PC-3 (cell line): ENCODE data around the gene CS. TPM values are rescaled to one million over a fixed set of nuclear protein-coding genes. Genes with fewer than 3 reads are reported as not detected.

Source experiments
- ATAC-seq: fragments of 200-7000 bp; cut with Tn5 transposase; 2 replicates; pipeline ENCODE4 v1.9.1; 2020; ENCODE audit warnings: mild to moderate bottlenecking, moderate library complexity
- BruUV-seq: library from RNA; stranded (reverse); fragments of 400-500 nt; replicated peaks from 2 replicates; lab custom pipeline; 2021; lab: Mats Ljungman, UMichigan
- CTCF ChIA-PET: fragments of 300-600 bp; sonication (Branson Sonifier 250); formaldehyde crosslinking; loops from one replicate; lab custom pipeline; 2022; ENCODE audit warnings: antibody characterized with exemption; lab: Charles Lee
- POLR2A ChIA-PET: fragments of 300-600 bp; sonication (Branson Sonifier 250); formaldehyde crosslinking; loops from one replicate; lab custom pipeline; 2022; ENCODE audit warnings: antibody characterized with exemption; ENCODE audit not compliant: unreplicated experiment; lab: Charles Lee
- DNase-seq: peaks from one replicate; pipeline ENCODE4 v3.0.0-alpha.2; 2015
- H2AFZ ChIP-seq: fragments of 300-600 bp; sonication (generic); 2 replicates; pipeline ENCODE4 v1.6.0; 2016; ENCODE audit warnings: antibody characterized with exemption, low read length
- H3F3A ChIP-seq: fragments of 300-600 bp; sonication (generic); one replicate; pipeline ENCODE4 v1.6.0; 2017; ENCODE audit warnings: antibody characterized with exemption, low read length, control low read depth, mild to moderate bottlenecking; ENCODE audit not compliant: unreplicated experiment
- H3K27ac ChIP-seq: fragments of 300-600 bp; sonication (generic); 2 replicates; pipeline ENCODE4 v1.5.1; 2016; ENCODE audit warnings: mild to moderate bottlenecking, low read length
- H3K27me3 ChIP-seq: fragments of 300-600 bp; sonication (generic); 2 replicates; pipeline ENCODE4 v1.6.1; 2016; ENCODE audit warnings: low read length, mixed read lengths
- H3K36me3 ChIP-seq: fragments of 300-600 bp; sonication (generic); 2 replicates; pipeline ENCODE4 v1.6.1; 2016; ENCODE audit warnings: low read depth, mixed run types, low read length, mixed read lengths
- H3K4me1 ChIP-seq: fragments of 300-600 bp; sonication (generic); 2 replicates; pipeline ENCODE4 v1.5.1; 2016; ENCODE audit warnings: low read length; ENCODE audit not compliant: insufficient read depth
- H3K4me2 ChIP-seq: fragments of 300-600 bp; sonication (generic); 2 replicates; pipeline ENCODE4 v1.6.0; 2016; ENCODE audit warnings: low read length
- H3K4me3 ChIP-seq: fragments of 300-600 bp; sonication (generic); 2 replicates; pipeline ENCODE4 v1.5.1; 2016; ENCODE audit warnings: mild to moderate bottlenecking, low read length, mixed read lengths
- H3K79me2 ChIP-seq: fragments of 300-600 bp; sonication (generic); 2 replicates; pipeline ENCODE4 v1.6.1; 2017; ENCODE audit warnings: low read length, mixed read lengths
- H3K9ac ChIP-seq: fragments of 300-600 bp; sonication (generic); 2 replicates; pipeline ENCODE4 v1.6.0; 2016; ENCODE audit warnings: mild to moderate bottlenecking, low read length
- H3K9me2 ChIP-seq: fragments of 300-600 bp; sonication (generic); replicated peaks from 2 replicates; pipeline ENCODE4 v1.6.1; 2016; ENCODE audit warnings: mixed run types, low read length, mixed read lengths
- H3K9me3 ChIP-seq: fragments of 300-600 bp; sonication (generic); 2 replicates; pipeline ENCODE4 v1.6.1; 2016; ENCODE audit warnings: low read length, mixed read lengths
- H4K20me1 ChIP-seq: fragments of 300-600 bp; sonication (generic); 2 replicates; pipeline ENCODE4 v1.6.1; 2016; ENCODE audit warnings: low read length, mixed read lengths
- EZH2 ChIP-seq: fragments of 300-600 bp; sonication (generic); IDR thresholded peaks from one replicate; pipeline ENCODE4 v1.6.1; 2017; ENCODE audit warnings: antibody characterized with exemption, mild to moderate bottlenecking, low read length; ENCODE audit not compliant: unreplicated experiment
- EZH2phosphoT487 ChIP-seq: fragments of 300-600 bp; sonication (generic); IDR thresholded peaks from 2 replicates; pipeline ENCODE4 v1.6.1; 2018; ENCODE audit warnings: mild to moderate bottlenecking, antibody characterized with exemption, low read length, borderline replicate concordance
- intact Hi-C: fragments of 100-400 bp; cut with micrococcal nuclease; formaldehyde crosslinking; loops from 2 replicates; pipeline ENCODE4 v1.9.0; 2023
- total RNA-seq: library from RNA; depleted of rRNA; stranded (reverse); fragments of >200 nt; gene quantifications from 2 replicates; pipeline ENCODE4 v1.2.3, GENCODE V29; 2014
- TF ChIP-seq, protein P1 (sequence below): fragments of 300-600 bp; sonication (generic); conservative IDR thresholded peaks from 2 replicates; pipeline ENCODE4 v1.5.1; 2017; ENCODE audit warnings: antibody characterized with exemption, low read depth, mild to moderate bottlenecking, low read length

The CS gene
- total RNA-seq, 1 experiment from 2014 or later, result 182 TPM

DNA sequence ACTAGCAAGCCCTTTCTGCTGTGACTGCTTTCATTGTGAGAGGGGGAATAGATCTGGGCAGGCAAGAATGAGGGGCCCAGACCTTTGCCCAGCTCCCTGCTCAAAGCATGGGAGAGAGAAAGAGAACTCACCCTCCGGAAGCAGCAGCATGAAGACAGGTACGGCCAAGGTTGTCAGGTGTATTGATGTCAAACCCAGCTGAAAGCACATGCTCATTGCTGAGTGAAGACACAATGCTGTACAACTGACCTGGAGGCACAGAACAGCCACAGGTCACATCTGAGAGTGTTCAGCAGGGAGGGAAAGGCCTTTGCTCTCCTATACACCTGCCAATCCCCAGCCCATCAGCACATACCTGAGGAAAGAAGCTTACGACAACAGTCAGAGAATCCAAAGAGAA is 47.5 kb downstream of the CS start:
- DNase-seq (no peak), ATAC-seq (no peak)
- TF ChIP-seq, protein P1, sequence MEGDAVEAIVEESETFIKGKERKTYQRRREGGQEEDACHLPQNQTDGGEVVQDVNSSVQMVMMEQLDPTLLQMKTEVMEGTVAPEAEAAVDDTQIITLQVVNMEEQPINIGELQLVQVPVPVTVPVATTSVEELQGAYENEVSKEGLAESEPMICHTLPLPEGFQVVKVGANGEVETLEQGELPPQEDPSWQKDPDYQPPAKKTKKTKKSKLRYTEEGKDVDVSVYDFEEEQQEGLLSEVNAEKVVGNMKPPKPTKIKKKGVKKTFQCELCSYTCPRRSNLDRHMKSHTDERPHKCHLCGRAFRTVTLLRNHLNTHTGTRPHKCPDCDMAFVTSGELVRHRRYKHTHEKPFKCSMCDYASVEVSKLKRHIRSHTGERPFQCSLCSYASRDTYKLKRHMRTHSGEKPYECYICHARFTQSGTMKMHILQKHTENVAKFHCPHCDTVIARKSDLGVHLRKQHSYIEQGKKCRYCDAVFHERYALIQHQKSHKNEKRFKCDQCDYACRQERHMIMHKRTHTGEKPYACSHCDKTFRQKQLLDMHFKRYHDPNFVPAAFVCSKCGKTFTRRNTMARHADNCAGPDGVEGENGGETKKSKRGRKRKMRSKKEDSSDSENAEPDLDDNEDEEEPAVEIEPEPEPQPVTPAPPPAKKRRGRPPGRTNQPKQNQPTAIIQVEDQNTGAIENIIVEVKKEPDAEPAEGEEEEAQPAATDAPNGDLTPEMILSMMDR, result no peak
- H4K20me1 ChIP-seq, result peaks cover 12% of the 10 kb centered on the region; the same call in 1 of the 2 replicates
- H2AFZ ChIP-seq, result no peak overlapping the region
- no peaks in the 10 kb centered on the region for H3K9me3 ChIP-seq
- no TSS peak for BruUV-seq
- H3K4me3 ChIP-seq, result no peak overlapping the region
- ChIA-PET CTCF (no interaction called here), POLR2A (no interaction called here)
- no peak overlapping the region for H3K9ac ChIP-seq
- no peak overlapping the region for H3K4me2 ChIP-seq
- H3K27me3 ChIP-seq, result no peaks in the 10 kb centered on the region
- no peaks in the 10 kb centered on the region for H3F3A ChIP-seq
- H3K9me2 ChIP-seq, result no peaks in the 10 kb centered on the region
- H3K4me1 ChIP-seq, result peaks cover 14% of the 10 kb centered on the region
- intact Hi-C loops, result no loop called here
- H3K79me2 ChIP-seq, result peaks cover 27% of the 10 kb centered on the region
- no peak overlapping the region for H3K27ac ChIP-seq
- H3K36me3 ChIP-seq, result peaks cover 59% of the 10 kb centered on the region

DNA sequence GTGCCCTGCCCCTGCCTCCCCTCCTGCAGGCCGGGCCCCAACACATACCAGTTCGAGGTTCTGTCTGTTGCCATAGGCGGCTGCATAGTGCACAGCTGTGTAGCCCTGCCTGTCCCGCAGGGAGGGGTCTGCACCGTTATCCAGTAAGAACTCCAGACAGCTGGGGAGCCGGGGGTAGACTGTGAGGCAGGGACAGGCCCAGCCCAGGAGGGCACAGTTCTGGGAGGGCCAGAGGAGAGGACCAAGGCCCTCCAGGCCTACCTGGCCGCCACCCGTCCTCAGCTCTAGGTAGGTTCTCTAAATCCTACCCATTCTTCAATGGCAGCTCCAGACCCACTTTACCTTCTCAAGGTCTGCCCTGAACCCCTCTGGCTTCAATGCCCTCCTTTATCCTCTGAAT is 51.4 kb downstream of the CS start:
- H3K9me3 ChIP-seq, result no peaks in the 10 kb centered on the region
- TF ChIP-seq EZH2 (no peak), EZH2phosphoT487 (no peak)
- TF ChIP-seq, protein P1, result no peak
- H3K4me2 ChIP-seq, result no peak overlapping the region
- no peaks in the 10 kb centered on the region for H3K4me1 ChIP-seq
- peaks cover 59% of the 10 kb centered on the region for H3K36me3 ChIP-seq
- no peaks in the 10 kb centered on the region for H4K20me1 ChIP-seq
- no TSS peak for BruUV-seq
- H3K9ac ChIP-seq, result no peak overlapping the region
- no peak overlapping the region for H3K4me3 ChIP-seq
- DNase-seq (no peak), ATAC-seq (no peak)
- no peak overlapping the region for H2AFZ ChIP-seq
- intact Hi-C loops, result no loop called here
- no peak overlapping the region for H3K27ac ChIP-seq
- CTCF ChIA-PET, result interaction anchor here (0.6 kb wide), 1 partner anchor 19 kb away, joined by 3 read pairs; the partner anchor contains the start of gene SLC39A5
- POLR2A ChIA-PET, result no interaction called here
- H3K79me2 ChIP-seq, result no peaks in the 10 kb centered on the region
- H3F3A ChIP-seq, result no peaks in the 10 kb centered on the region
- H3K27me3 ChIP-seq, result no peaks in the 10 kb centered on the region
- H3K9me2 ChIP-seq, result no peaks in the 10 kb centered on the region

DNA sequence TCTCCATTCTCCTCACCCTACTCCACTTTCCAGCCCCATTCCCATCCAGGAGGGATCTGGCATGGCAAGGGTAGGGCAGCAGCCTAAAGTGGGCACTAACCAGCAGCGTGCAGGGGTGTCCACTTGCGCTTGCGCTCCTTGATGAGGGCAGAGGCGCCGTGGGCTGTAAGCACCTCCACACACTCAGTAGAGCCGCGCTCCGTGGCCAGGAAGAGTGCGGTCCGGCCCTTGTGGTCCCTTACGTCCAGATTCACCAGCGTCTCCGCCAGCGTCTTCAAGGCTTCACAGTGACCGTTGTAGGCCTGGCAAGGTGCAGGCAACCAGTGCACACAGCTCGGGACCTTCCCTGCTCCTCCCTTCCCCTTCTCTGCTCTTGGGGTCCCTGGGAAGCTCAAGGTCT is 52.2 kb downstream of the CS start:
- no peaks in the 10 kb centered on the region for H3K4me1 ChIP-seq

More for the DNA sequence above, 52.2 kb downstream of the CS start:
- Histone ChIP-seq H3K27ac (no peak overlapping the region), H3K36me3 (peaks cover 55% of the 10 kb centered on the region), H3F3A (no peaks in the 10 kb centered on the region), H3K79me2 (no peaks in the 10 kb centered on the region), H4K20me1 (no peaks in the 10 kb centered on the region), H3K4me2 (no peak overlapping the region), H3K9ac (no peak overlapping the region), H3K9me3 (no peaks in the 10 kb centered on the region), H2AFZ (no peak overlapping the region), H3K9me2 (no peaks in the 10 kb centered on the region), H3K27me3 (no peaks in the 10 kb centered on the region), H3K4me3 (no peak overlapping the region)
- BruUV-seq, result no TSS peak
- no peak for ATAC-seq
- ChIA-PET CTCF (interaction anchor here (0.6 kb wide), 1 partner anchor 18 kb away, joined by 3 read pairs; the partner anchor contains the start of gene SLC39A5), POLR2A (interaction anchor here (0.5 kb wide), 1 partner anchor 174 kb away, joined by 3 read pairs; no protein-coding TSS in a partner anchor)
- no peak for DNase-seq
- TF ChIP-seq EZH2, result no peak
- TF ChIP-seq, protein P1, result no peak
- no peak for TF ChIP-seq EZH2phosphoT487
- intact Hi-C loops, result no loop called here
